Testis (tissue), 2 donors: ENCODE results near the gene KRT72.

Experiments used
- CTCF ChIP-seq, 3 experiments: fragments of 450-650 bp in 2 of 3; fragments of 200-600 bp in 1 of 3; sonication (generic) in 1 of 3; IDR thresholded peaks; one replicate each; pipeline ENCODE4 v1.5.1; 2016 to 2019; ENCODE audit warnings: antibody characterized with exemption in 3 of 3, mild to moderate bottlenecking in 2 of 3, moderate library complexity in 1 of 3
- POLR2A ChIP-seq: fragments of 450-650 bp; IDR thresholded peaks from one replicate; pipeline ENCODE4 v1.6.1; 2017; ENCODE audit warnings: antibody characterized with exemption, mild to moderate bottlenecking, moderate library complexity

GRCh38 chr12:52644078-52644415, 42.8 kb upstream of the KRT72 start:
- TF ChIP-seq POLR2A (no peak), CTCF (IDR thresholded peaks at IDR 0.05) (no peak)
